Right ventricle myocardium inferior (tissue), 1 donor: Measurements from ENCODE around the gene TAGLN2. TPM values are rescaled to one million over a fixed set of nuclear protein-coding genes. Genes with fewer than 3 reads are reported as not detected.

Source experiments
- ATAC-seq: fragments of 200-7000 bp; cut with Tn5 transposase; one replicate; pipeline ENCODE4 v1.9.1; 2020; ENCODE audit warnings: mild to moderate bottlenecking, moderate library complexity
- DNase-seq: peaks from one replicate; pipeline ENCODE4 v3.0.0; 2021; ENCODE audit errors: missing footprints
- intact Hi-C: fragments of 100-400 bp; cut with DNase I; formaldehyde crosslinking; loops from one replicate; pipeline ENCODE4 v1.11.0; 2022
- total RNA-seq: library from RNA; stranded (reverse); fragmentation: NEBNext Ultra II Directional; extraction: Animal tissue kit (Norgen Biotek cat#: 25700); gene quantifications from one replicate; pipeline ENCODE4 v1.2.1, GENCODE V29; 2021
- donor health status: DM: no; HTN: yes; CAD: no; lungs with severe emphysema.

The TAGLN2 gene
- total RNA-seq, 1 donor from 2014 or later, result 143 TPM

DNA sequence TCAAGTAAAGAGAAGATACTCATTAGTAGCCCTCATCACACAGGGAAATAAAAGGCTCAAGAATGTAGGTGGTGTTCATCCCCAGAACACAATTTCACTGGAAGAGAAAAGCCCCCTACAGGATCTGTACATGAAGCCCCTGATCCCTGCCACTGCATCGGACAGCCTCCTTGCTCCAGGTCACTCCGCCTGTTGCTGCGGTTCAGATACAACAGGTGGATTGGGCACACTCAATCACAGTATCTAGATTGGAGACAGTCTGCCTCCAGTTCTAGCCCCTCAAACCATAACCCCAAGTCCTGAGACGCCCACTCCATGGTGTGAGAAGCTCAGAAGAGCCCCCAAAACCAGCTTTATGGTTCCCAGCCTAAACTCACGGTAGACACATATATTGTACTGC is 27.6 kb upstream of the TAGLN2 start:
- intact Hi-C loops, result no loop called here
- DNase-seq (no peak), ATAC-seq (no peak)

DNA sequence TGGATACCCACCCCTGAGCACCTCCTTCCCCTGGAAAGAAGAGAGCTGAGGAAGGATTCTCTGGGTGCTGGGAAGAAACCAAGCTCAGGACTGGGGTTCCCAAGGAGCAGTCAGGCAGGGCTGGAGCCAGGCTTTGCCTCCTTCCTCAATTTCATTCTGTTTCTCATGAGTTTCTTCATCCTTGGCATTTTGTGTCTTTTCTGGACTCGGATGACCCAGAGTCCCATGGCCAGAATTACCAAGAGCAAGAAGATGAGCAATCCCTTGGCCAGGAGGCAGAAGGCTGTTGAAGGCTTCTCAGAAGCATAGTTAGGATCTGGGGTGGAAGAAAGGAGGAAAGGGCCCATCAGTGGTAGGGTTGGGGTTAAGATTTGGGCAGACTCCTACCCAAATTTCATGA is 26.2 kb upstream of the TAGLN2 start:
- DNase-seq, result no peak
- no peak for ATAC-seq
- intact Hi-C loops, result no loop called here

DNA sequence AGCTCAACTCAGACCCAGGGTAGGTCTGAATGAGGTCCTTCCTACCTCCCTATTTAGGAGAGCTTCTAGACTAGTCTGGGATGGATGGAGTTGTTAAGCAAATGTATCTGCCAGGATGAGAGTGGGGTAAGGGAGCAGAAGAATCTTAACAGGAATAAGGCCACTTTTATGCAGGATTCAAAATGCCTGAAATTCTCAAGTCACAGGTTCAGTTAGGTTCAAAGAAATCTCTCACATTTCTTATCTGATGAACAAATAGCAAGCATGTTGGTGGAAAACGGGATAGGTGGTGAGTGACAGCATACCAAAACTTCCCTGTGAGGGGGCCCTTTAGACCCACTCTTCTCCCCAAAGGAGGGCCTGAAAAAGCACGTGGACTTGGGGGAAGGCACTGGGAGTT is 25.7 kb upstream of the TAGLN2 start:
- ATAC-seq (no peak), DNase-seq (no peak)
- intact Hi-C loops, result no loop called here

DNA sequence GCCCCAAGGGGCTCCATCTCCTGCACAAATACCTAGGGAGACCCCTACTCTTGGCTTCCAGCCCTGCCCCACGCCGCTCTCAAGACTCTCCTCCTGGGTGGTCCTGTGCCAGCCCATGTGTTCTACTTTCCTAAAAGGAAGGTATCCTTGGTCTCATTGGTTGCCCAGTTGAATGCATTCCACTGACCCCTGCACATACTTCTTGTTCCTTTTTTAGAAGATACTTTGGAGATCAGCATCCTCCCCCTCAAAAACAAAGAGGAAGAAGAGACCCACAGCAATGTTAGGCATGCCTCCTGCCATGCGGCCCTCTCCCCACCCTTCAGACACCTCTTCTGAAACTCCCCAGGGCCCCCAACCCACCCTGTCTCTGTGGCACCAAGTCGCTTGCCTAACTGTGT is 24.7 kb upstream of the TAGLN2 start:
- intact Hi-C loops, result no loop called here
- DNase-seq (no peak), ATAC-seq (no peak)

DNA sequence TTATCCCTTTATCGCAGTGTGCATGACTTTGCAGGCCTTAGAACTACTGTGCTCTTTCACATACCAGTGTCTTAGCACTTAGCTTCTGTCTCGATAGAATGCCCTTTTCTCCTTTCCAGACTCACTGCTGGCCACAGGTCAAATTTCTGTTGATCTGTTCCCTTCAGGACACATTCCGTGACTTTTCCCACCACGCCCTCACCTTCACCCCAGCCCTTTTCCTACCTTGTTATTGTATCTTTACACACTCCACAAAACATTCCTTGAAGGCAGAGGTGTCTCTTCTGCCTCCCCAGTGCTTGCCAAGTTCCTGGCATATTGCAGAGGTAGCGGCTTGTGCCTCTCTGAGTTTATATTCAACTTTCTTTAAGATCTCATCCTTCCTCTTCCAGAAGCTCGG is 23.8 kb upstream of the TAGLN2 start:
- ATAC-seq, result no peak
- DNase-seq, result no peak
- intact Hi-C loops, result no loop called here

DNA sequence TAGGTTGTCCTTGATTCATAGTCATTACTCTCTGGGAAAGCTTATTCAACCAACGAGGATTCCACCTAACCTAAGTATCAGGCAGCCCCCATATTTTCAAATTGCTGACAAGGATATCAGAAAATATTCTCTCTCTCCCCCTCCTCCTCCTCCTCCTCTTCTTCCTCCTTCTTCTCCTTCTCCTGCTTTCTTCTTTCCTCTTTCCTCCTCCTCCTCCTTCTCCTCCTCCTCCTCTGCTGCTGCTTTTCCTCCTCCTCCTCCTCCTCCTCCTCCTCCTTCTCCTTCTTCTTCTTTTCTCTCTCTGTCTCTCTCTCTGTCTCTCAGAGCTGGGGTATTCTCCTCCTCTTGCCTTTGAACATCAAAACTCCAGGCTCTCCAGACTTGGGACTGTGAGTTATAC is 22.6 kb upstream of the TAGLN2 start:
- intact Hi-C loops, result no loop called here
- DNase-seq, result no peak

DNA sequence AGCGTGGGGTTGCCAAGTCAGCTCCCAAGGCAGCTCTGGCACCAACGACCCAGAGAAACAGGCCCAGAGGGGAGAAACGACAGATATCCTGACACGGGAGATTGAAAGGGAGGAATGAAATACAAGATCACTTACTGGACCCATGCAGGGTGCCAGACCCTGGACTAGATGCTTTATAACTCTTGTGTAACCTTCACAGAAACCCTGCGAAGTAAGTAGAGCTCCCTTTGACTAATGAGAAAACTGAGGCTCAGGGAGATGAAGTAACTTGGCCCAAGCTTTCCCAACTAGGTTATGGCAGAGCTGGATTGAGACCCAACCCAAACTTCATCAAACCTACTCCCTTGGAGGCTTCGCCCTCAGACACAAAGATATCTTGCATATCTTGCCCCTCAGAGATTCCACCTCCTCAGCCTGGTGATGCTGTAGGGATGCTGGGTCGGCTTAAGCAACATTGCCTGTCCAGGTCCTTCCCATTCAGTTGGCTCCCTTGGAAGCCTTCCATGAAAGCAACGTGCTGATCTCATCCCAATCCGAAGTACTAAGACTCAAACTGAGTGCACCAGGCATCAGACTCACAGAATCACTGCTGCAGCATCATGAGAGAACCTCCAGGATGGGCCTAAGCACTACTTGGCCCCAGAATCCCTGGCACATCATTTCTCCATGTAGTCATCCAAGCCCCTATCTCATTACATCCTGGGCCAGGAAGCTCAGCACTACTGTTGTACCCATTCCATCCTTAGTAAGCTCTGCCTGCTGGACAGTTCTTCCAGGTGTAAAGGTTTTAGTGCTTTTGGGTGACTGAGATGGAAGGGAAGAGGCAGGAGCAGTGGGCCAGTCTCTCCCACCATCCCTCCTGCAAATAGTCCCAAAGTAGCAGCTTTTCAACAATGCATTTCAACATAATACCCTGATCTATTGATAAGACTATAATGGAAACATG is 21.2 kb upstream of the TAGLN2 start:
- DNase-seq (no peak), ATAC-seq (no peak)
- intact Hi-C loops, result no loop called here

More for the DNA sequence above, 22.6 kb upstream of the TAGLN2 start:
- no peak for ATAC-seq

DNA sequence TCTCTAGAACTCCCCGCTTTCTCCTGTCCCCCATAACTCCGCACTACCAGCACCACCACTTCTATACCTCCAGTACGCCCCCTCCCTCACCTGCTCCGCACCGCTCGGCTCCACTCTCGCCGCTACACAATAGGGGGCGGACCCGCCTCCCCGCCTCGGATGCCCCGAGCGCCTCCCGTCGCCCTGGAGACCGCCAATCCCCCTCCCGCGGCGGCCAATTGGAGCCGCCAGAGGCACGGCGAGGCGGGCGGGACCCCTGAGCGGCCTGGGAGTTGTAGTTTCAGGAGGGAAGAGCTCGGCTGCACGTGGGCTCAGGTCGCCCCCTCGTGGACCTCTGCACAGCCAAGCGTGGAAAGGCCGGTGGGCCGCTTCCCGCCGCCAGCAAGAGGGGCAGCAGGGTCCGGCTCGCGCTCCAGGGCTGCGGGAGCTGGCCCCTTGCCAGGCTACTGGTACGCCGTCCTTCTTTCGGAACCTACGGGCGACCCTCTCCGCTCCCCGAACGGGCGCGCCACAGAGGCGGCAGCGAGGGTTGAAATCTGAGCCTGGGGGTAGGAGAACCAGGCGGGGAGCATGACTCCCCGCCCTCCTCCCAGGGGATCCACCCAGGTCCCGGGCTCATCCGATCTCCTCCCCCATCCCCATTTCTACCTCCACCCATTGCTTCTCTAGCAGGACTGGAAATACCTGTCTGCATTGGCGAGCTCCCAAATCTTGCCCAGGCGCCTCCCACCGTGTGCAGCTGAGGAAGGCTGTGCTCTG is 20.4 kb upstream of the TAGLN2 start, which contains the start of gene IGSF9:
IGSF9 (minus strand) TSS at position 131 of the 759 bp plus-strand sequence. CDS start 2,159 bp downstream, outside the sequence.
- ATAC-seq, result peak; percentile 92
- DNase-seq, result peak; percentile 88
- intact Hi-C loops, result loop anchor here (2.0 kb wide), 1 partner anchor 147 kb away; no protein-coding TSS in a partner anchor

DNA sequence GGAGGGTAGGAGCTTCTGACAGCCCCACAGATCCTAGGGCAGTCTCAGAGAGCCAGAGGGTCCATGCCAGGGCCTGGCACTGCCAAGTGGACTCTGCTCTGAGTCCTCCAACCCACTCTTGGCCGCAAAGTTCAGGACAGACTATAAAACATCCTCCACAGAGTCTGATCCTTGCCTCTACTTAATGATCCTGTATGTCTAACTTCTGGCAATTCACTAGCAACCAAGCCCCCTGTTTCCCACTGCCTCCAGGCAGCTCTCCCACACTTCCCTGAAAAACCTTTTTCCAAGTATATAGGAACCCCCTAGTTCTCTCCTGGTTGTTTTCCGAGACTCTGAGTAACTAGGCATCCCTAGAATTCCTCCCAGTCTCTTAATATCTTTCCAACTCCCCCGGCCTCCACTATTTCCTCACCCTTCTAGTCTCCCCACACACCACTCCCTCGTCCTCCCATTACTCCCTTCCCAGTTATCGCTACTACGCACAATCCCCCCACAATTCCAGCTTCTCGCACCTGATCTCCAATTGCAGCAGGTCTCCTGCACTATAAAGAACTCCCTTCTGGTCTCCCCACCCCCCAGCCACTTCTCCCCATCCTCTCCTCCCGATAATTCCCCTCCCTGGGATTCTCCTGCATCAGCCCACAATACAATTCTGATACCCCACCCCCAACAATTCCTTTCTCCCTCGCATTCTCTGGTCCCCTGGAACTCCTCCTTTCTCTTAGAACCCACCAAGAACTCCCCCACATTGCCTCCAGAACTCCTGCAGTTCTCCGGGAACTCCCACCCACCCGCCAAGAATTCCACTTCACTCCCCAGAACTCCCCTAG is 19.5 kb upstream of the TAGLN2 start:
- no peak for DNase-seq
- intact Hi-C loops, result loop anchor here (2.0 kb wide), 1 partner anchor 146 kb away; no protein-coding TSS in a partner anchor
- no peak for ATAC-seq

DNA sequence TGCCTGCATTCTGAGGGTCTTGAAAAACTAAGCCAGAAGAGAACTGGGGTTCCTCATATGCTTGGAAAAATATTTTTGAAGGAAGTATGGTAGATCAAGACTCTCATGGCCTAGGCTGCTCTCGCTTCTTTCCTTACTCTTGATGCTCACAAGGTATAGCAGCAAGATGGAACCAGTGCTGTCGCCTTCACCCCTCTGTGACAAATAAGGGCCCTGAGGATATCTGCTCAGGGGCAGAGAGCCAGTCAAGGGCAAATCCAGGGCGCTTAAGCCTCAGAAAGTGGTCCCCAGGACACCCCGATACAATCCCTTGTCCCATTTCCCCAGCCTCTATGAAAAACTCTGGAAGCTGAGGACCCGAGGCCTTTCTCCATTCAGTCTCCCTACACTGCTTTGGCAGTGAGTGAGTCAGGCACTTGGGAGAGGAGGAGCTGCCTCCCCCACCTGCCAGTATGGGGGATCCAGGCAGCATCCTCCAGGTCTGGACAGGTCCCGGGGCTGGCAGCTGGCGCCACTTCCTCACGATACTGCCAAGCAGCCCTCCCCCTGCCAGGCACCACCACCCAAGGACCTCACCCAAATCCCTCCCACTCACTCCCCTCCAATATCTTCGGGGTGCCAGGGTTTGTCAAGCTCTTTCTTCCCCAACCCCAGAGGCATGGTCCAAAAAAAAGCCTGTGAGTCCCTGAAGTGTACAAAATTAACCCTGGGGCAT is 18.8 kb upstream of the TAGLN2 start:
- ATAC-seq (no peak), DNase-seq (no peak)
- intact Hi-C loops, result loop anchor here (2.0 kb wide), 1 partner anchor 145 kb away; no protein-coding TSS in a partner anchor

DNA sequence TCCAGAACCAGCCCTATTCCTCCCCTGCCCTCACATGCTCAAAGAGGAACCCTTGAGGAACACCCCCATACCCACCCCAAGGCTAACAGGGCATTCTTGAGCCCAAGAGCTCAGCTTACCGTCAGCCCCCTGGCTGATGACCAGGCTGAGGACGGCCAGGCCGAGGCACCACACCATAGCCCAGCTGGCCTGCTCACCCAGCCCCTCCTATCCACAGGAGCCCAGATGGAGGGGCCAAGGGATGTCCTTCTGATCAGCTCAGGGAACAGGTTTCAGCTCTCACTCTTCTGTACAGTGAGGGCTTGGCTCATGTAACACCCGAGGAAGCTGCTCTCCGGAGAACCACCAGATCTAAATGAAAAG is 18.0 kb upstream of the TAGLN2 start:
- intact Hi-C loops, result no loop called here
- no peak for DNase-seq
- no peak for ATAC-seq

DNA sequence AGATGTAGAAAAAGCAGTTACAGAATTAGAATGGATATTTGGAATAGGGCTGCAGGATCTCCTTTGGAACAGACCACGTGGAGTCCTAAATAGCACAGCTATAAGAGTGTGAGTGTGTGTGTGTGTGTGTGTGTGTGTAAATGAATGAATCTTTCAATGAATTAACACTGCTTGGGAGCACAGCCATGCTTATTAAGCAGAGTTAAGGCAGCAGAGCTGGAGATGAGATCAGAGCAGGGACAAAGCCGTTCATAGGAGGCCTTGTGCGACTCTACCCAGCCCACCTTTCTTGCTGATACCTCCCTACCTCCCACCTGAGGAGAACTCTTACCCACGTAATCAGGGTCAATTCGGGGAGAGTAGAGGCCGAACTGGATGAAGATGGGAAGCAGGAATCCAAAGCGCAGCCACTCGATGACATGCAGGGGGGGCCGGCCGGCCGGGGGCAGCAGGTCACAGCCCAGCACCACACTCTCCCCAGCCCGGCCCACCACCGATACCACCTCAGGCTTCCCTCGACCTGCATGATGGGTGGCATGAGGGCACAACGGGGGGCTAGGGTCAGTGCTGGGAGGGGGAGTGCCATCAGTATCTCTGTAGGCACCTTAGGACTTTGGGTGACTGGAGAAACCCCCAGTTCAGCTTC is 17.4 kb upstream of the TAGLN2 start:
- DNase-seq (no peak), ATAC-seq (no peak)
- intact Hi-C loops, result no loop called here

DNA sequence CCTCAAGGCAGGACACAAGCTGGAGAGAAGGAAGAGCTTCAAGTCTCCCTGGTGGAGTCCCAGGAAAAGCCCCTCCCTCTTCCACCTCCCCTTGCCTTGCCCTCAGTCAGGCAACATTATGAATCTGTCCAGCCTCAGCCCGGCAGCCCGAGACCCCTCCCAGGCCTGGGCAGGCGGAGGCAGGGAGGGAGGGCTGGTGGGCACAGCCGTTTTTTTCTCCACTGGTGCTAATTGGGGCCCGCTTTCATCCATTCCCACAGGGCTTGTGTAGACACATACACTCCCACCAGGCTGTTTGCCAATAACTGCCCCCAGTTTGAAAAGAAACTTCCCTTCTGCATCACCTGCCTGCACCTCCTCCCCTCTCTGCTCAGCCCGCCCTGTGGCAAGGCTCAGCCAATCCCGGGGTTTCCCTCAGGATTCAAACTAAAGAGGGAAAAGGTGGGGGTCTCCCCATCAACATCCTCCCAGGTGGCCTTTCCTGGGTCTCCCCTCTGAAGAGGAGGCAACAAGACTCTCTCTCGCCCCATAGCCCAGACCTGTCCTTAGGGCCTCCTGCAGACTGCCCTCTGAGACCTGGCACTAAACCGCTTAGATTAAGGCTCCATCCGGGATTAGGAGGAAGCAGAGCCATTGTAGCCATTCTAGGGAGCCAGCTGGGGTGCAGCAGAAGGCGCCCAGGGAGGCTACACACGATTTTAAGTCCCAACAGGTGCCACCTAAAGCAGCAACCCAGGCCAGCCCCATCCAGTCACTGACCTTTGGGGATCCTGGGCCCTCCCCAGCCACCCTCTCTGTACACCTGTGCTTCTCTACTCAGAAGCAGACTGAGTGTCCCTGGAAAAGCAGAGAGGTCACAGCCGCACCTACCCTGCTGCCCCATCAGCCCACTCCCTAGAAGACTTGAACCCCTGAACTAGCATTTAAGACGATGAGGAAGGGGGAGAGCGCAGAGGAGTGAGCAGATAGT is 16.6 kb upstream of the TAGLN2 start:
- intact Hi-C loops, result no loop called here
- DNase-seq, result no peak
- ATAC-seq, result no peak

DNA sequence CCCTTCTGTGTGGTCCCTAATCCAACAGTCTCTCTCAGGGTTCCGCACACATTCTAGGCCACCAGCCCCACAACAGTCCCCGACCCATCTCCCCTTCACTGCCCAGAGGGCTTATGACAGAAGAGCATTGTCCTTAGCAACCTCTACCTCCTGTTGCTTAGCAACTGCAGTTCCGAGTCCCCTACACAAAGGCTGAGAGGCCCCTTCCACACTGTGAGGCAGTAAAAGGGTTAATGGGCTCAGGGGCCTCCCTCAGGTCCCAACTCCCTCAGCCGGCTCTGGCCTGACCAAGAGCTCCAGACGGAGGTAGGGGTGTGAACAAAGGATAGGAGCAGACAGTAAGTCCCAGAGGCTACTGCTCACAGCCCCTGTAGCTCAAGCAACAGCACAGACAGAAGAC is 15.8 kb upstream of the TAGLN2 start:
- intact Hi-C loops, result no loop called here
- ATAC-seq (no peak), DNase-seq (no peak)

DNA sequence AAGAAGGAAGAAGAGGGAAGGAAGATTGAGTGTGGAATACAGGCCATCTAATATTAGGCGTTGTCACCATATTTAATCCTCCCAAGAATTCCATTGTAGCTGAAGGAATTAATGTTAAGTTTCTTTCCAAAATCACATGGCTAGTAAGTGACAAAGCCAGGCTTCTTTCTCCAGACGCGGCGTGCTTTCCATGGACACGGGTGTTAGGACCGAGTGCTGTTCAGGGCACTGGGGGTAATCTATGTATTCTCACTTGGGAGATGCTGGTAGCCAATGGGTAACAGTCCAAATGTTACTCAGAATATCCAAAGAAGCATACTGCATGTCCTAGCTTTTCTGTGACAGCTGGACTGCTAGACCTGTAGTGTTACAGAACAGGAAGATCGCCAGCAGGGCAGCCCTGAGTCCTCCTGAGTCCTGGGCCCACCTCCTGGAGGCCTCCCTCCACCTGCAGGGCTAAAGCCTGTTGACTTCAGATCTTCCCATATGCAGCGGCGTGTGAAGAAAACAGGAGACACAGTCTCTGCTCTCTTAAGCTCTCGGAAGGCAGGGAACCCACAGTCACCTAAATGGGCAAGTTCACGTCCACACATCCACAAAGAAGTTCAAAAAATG is 14.8 kb upstream of the TAGLN2 start:
- ATAC-seq (no peak), DNase-seq (no peak)
- intact Hi-C loops, result no loop called here

DNA sequence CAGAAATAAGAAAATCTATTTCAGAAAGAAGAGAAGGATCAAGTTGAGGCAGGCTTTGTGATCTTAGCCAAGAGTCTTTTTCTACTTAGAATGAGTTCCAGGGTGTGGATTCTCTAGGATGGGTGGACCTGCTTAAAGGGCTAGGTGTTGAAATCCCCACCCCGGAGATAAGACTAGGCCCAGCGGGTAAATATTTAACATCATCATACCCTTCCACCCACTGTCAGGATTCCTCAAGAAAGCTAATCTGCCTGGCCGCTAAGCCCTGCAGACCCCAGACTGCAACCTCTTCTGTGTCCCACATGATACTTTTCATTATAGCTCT is 14.3 kb upstream of the TAGLN2 start:
- DNase-seq, result no peak
- ATAC-seq, result no peak
- intact Hi-C loops, result no loop called here
